ENCODE data around the gene PCDH9.
"Not testable (repeated sequence)": the region's sequence is repeated elsewhere in the genome, so short reads cannot be mapped to it uniquely, and the experiment has no call there.

PCDH9 gene

DNA sequence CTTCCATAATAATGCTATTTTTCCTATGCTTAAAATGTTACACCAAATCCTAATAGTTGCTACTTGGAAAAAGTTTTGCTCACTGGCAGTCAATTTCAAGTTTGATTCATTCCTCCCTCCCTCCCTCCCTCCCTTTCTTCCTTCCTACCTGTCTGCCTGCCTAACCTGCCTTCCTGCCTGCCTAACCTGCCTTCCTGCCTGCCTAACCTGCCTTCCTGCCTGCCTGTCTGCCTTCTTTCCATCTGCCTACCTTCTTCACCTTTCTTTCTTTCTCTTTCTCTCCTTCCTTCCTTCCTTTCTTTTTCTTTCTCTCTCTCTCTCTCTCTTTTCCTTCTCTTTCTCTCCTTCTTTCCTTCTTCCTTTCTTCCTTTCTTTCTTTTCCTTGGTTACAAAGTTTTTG lies 418.7 kb downstream of the PCDH9 start:
- no peak for DNase-seq

DNA sequence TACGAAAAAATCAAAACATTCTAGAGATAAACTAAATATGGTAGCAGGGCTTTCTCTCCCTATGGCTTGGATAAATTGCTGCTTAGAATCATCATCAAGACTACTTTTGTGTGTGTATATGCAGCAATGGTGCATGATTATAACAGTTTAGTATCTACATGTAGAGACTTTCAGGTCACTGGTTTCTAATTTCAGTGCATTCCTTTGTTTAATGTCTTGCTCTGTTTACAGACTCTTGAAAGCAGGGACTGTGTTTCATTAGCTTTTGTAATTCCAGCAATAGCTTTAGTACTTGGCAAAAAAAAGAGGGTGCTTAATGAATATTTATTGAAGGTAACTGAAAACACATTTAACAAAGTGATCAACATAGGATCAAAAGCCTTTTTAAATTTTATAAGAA lies 420.7 kb downstream of the PCDH9 start:
- no peak for DNase-seq

DNA sequence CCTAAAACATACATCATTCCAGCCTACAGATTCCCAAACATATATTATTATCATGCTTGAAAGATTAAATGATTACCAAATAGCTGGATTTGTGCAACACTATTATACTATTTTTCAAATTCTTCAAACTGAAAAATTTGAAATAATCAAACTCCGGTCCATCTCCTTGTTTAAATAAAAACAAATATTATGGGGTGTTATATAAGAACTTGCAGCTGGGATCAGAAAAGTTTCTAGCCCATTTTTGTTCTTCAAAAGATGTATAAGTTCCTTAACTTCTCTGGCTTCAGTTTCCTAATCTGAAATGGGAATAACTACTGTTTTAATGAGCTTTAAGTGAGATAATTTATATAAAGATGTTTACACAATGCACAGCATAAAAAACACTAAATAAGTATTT lies 422.9 kb downstream of the PCDH9 start:
- DNase-seq = no peak

DNA sequence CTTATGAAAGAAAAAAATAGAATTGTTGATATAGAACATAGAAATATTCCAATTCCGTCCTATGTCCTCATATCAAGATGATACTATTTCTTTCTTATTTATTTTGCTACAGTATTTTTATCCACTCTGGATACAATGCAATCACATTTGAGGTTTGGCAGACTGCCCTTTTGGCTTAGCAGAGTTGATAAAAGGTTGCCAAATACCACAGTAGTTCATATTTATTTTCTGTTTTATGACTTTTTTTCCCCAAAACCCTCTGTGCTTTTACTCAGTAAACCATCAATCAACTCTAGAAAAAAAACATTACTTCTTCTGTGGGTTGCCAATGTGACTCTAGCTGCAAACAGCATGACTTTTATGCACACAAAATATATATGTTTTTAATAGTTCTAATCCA lies 424.5 kb downstream of the PCDH9 start:
- DNase-seq = no peak

DNA sequence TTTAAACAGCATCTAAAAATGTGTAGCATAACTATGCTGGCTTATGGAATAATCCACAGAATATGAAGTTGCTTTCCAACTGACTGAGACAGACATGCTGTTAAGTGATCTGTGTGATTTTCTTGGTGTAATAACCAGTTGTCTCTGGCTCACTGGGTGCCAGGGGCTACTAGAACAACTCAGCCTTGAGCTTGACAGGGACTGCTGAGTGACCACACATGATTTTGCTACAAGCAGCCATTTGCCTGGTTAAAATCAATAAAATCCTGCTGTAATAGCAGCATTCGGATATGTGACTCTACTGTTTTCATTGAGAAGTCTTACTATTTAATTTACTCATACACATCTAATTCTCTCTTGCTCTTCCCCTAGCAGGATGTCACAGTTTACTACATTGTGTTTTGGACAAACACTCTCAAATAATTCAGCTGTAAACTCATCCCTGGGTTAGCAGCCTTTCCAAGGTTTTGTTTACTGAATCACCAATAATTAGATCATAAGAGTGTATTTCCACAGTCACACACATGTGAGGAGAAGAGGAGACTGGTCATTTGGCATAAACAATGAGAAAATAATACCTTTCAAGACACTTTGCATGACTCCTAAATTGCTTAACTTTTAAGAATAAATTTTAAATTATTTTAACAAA lies 426.2 kb downstream of the PCDH9 start:
- DNase-seq = no peak

DNA sequence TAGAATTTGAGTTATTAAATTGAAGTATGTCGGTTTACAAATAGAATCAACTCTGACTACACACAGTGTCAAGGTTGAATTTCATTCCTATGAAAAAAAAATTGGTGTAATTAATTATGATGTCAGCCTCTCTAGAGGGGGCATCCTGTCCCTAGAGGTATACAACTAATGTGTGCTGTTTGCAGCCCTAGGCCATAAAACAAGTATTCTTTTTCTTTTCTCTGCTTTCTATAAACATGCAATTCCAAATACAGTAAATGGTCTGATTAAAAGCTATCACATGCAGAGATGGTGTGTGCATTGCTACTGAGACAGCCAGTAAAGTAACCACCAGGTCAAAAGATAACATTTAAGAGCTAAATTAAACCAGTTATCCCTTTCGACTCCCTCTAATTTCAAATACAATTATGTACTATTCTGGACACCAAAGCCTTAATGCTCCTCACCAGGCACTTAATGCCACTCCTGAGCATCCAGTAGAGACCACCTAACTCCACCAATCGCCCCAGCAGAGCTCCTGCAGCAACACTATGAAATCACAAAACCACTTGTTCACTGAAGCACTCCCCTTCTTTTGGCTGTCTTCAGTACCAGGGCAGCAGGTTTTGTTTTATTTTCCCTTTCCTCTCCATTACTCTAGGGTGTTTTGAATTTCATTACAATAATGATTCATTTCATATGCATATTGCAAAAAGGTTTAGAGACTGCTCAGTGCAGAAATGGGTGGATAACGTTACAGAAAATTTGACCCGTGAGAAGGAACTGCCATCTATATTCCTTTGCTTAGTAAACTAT lies 426.9 kb downstream of the PCDH9 start:
- DNase-seq = no peak

DNA sequence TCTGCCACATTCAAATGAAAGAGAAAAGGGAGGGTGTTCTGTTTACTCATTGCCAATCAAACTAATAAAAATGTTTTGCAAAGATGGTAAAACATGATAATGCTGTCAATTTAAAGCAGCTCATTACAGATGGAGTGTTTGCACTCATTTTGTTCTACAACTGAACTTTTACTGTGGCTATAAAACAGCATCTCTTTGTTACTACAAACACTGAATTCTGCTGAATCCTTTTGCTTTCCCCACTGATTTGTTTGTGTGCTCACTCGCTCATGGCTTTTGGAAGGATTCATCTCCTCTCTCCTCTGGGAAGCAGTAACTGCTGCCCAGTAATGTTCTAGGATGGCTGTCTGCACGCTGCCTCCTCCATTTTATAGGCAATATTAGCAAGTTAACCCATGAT lies 434.5 kb downstream of the PCDH9 start:
- no peak for DNase-seq

DNA sequence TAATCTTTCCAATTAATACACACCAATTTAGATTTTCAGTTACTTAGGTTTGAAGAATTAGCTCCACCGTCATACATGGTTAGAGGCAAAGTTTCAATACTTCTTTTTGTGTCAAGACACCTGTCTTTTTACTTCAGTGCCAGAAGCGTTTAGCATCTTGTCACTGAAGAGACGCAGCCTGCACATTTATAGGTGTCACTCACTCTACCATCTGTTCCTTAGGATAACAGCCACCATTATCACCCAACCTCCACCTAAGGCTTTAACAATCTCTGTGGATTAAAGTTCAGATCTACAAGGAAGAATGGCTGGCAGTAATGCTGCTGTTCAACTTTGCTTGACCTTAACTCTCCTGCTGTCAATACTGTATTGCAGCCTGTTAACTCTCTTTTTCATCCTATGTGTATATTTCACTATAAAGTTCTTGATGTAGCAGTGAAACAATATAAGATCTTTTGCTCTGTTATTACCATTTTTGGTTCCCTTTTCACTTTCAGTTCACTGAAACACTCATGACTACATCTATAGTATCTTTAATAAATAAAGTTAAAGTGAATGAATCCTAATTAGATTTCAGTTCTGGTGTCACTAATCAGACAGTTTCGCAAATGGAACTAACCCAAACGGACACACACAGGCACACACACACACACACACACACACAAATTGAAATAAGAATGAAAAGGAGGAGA lies 435.6 kb downstream of the PCDH9 start:
- no peak for DNase-seq

DNA sequence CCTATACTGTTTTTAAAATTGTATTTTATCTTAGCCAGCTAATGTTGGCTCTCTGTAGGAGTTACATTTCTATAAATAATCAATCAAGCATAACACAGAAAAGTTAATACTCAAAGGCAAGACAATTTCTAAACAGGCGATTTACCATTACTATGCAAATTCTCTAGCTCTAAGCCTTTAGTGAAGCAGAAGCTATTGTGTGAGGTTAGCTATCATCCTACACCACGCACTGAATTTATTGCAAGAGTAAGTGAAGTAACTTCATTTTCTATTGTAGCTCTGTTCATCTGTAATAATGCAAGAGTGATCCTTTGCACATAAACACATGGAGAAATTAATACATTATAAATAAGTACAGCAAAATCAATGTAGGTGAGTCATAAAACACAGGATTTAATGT lies 439.3 kb downstream of the PCDH9 start:
- no peak for DNase-seq

DNA sequence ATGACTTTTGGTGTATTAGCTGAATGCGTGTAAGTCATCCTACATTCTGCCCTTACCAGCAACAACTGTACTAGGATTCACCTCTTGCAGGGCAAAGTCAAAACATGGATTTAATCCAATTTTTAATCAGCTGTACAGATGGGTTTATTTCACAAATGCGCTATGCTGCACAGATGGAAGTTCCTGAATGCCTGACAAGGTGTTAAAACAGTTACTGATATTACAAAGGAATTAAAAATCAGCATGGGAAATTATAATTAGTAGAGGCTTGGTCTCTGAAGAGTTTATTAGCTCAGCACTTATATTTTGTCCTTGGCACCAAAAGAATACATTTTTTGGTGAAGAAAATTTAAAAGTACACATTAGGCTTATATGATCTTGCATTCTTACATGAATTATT lies 448.9 kb downstream of the PCDH9 start:
- DNase-seq = no peak

DNA sequence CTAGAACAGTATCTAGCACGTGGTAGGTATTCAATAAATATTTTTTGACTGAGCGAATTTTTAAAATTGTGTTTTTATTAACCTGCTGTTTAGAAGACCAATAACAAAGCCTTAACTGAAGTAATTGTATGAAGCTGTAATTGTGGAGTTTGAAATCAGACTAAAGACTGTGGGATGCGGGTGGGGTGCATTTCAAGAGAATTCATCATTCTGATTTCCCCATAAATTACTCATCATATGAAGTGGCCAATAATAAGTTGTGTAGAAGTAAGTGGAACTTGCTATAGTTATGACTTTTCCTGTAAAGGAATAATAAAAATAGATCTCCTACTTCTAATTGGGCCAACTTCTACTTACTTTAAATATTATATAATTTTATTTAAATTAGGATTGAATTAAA lies 449.3 kb downstream of the PCDH9 start:
- no peak for DNase-seq

DNA sequence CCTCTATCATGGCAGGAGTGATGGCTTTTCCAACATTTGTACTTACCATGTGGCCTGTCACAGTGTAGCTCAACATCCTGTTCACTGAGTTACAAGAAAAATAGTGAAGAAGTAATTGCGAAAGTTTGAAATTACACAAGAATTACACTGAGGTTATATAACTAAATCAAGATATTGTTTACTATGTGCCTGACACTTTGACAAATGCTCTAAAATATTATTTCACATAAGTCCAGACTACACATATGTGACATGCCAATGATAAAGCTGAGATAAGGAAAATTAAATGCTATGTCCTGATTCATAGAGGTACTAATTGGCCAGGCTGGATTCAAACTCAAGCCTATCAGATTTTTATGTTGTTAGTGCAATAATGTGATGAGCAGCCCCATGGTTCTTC lies 451.7 kb downstream of the PCDH9 start:
- no peak for DNase-seq

DNA sequence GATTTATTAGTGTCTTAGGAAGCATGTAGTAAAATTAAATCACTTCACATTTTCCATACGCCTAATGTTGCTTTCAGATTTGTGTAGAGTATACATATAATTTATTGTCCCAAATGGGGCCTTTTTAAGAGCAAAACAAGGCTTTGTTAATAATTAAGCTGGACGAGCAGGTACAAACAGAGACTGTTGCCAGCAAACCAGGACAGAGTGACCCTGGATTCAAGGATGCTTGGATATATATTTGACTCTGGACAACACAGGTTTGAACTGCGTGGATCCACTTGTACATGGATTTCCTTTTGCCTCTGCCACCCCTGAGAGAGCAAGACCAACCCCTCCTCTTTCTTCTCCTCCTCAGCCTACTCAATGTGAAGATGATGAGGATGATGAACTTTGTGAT lies 454.9 kb downstream of the PCDH9 start:
- DNase-seq = no peak

DNA sequence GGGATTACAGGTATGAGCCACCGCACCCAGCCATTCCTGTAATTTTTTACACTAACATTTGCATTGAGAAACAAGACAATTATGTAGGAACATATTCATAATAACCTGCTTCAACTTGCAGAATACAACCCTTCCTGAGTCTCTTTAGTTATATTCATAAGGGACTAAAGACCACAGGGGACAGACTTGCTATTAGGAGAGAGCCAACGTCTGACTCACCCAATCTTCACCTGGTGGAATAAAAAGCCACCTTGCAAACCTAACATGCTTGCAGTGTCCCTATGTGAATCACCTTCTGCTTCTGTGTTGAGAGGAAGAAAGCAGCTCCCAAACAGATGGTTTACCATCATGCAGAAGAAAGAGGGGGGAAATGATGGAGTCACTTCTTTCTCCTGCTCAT lies 456.1 kb downstream of the PCDH9 start:
- DNase-seq = no peak

DNA sequence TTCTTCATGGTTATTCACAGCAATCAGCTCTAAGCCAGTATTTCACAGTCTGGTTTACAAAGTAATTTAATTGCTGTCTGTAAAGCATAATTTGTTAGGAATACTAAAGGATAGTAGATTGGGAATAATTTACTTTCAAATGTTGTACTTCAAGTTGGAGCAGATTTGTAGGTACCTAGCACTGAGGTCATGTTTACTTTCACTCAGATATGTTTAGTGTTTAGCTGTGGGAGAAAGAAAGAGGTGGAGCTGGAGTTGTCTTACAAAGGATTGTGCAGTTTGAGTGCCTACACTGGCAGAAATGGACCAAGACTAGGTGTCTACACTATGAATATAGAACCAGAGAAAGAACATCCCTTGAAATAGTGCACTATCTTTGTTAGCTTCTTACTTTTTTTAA lies 464.6 kb downstream of the PCDH9 start:
- no peak for DNase-seq

DNA sequence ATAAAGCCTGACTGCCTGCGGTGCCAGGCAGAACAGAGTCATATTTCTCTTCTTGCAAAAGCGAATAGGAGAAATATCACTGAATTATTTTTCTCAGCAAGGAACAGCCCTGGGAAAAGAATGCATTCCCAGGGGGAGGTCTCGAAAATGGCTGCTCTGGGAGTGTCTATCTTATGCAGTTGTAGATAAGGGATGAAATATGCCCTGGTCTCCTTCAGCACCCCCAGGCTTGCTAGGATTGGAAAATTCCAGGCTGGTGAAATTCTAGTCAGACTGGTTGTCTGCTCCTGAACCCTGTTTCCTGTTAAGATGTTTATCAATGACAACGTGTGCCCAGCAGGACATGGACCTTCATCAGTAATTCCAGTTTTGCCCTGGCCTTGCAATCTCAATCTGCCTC lies 469.5 kb downstream of the PCDH9 start:
- not testable (repeated sequence) for DNase-seq

DNA sequence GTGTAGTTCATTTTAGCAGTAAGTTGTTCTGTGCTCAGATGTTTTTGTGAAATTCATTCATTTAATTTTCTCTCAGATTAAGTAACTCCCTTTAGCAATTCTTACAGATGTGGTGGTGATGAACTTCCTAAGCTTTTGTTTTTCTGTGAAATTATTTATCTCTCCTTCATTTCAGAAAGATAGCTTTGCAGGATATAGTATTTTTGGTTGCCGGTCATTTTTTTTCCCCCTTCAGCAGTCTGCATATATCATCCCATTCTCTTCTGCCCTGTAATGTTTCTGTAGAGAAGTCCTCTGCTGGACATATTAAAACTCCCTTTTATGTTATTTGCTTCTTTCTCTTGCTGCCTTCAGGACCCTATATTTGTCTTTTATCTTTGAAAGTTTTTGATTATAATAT lies 470.2 kb downstream of the PCDH9 start:
- no peak for DNase-seq

DNA sequence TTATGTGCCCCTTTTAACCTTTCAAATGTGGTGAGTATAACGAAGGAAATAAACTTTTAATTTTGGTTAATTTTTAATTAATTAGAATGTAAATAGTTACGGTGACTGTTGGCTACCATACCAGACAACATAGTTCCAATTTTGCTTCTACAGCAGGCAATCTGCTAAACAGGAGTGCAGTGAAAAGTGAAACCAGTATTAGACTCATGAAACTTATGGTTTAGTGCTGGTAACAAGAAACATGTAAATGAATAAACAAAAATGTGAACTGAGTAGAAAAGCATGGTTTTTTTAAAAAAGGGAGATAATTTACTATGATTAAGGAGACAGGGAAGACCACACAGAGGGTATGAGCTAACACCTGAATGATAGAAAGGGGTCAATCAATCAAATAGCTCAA lies 478.4 kb downstream of the PCDH9 start:
- DNase-seq = no peak

DNA sequence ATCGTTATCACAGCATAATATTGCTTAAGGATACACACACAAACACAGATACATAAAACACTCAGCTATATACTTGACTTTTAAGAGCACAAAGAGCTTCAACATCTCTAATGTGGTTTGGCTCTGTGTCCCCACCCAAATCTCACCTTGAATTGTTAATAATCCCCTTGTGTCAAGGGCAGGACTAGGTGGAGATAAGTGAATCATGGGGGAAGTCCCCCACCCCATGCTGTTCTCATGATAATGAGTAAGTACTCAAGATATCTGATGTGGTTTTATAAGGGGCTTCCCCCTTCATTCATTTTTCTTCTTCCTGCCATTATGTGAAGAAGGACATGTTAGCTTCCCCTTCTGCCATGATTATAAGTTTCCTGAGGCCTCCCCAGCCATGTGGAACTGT lies 481.4 kb downstream of the PCDH9 start:
- DNase-seq = no peak

DNA sequence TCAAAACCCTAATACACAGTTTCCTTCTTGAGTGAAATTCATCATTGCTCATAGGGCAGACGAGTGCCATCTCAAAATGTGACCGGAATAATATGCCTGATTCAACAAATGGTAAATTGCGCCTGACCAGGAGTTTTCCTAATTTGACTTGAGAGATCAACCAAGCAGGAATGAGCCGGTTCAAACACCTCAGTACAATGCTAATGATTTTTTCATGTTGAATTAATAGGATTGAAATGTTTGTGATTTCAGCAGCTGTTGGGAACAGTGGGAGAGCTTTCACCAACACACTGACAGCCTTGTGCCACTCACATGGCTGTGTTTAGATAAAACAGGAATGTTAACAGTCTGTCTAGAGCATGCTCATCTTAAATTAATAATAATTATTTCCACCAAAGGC lies 484.8 kb downstream of the PCDH9 start:
- no peak for DNase-seq

DNA sequence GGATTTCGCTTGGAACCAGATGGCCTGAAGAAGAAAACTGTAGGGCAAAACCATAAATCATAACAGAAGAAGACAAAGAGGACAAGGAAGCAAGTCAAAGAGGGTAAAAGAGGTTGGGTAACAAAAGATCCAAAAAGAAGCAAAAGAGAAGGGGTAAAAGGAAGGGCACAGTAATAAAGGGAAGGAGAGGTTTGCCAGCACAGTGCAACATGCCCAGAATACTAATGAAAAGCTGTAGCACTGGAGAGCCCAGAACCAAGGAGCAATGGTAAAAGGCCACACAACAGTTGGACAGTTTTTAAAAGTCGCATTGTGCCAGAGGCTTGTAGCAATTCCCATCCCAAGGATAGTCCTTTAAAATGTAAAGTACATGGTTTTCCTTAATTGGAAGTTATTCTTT lies 506.6 kb downstream of the PCDH9 start:
- DNase-seq = no peak

DNA sequence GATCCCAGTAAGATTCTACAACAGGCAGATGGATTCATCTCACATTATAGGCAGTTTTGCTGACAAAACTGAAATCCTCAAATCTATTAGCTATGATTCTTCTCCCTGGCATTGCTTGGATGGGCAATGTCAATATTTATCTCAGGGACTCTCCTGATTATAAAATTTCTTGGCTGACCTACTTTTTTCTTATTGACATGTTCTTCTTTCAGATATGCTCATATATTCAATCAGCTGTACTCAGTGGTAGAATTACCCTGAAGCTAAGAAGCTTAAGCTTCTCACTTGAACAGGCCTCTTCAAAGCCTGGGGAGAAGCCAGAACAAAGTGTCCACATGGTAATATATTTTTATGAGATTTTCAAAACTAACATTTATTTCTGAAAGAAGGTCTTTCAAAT lies 513.6 kb downstream of the PCDH9 start:
- no peak for DNase-seq

DNA sequence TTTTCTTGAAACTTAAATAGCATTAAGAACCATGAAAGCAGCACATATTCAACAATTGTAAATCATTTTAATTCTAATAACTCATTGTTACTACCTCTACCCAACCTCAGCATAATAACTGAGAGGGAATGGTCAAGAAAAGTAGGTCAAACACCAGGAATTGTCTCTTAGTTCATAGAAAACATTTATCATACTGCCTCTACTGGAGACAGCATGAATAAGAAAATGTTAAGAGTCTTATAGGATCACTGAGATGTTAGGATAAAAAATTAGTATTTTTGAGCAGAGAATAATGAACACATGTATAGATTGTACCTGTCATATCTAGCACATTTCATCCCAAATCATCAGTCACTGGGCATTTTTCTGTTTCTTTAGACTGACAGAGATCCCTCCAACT lies 515.3 kb downstream of the PCDH9 start:
- no peak for DNase-seq

DNA sequence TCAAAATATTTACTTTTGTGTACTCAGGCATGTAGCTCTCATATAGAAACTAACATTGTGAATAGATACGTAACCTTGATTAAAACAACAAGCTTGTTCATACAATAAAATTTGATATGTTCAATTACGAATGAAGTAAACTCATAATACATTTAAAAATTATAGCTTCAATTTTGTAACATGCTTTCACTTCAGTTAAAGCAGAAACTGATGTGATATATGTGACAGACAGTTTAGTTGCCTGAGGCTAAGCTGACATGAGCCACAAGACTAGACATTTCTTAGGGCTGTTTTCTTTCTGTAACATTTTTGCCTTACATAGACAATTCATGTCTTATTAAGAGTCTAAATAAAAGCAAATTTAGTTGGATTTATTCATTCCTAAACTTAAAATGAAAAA lies 526.0 kb downstream of the PCDH9 start:
- no peak for DNase-seq
